Mammary epithelial cell (primary cell): ENCODE measurements around the gene RALGAPA2.

ENCODE experiments used
- CTCF ChIP-seq, 2 donors: IDR thresholded peaks in 1 of 2; conservative IDR thresholded peaks in 1 of 2; 2 replicates each; pipeline ENCODE4 v1.5.1; 2011 to 2012; ENCODE audit warnings: inconsistent platforms in 2 of 2, low read length in 2 of 2, mild to moderate bottlenecking in 2 of 2, control low read depth in 1 of 2, low read depth in 1 of 2; ENCODE audit not compliant: insufficient read depth in 1 of 2; ENCODE audit errors: extremely low read depth in 1 of 2
- EZH2 ChIP-seq: IDR thresholded peaks from 2 replicates; pipeline ENCODE4 v1.6.1; 2012; ENCODE audit warnings: low read length, inconsistent platforms, borderline replicate concordance

GRCh38 chr20:20525214-20525613 lies 187.2 kb downstream of the RALGAPA2 start:
- TF ChIP-seq CTCF (conservative IDR thresholded peaks at IDR 0.05 in 1 of 2, IDR thresholded peaks at IDR 0.05 in 1 of 2; ENCODE audit: extremely low read depth in 1 of 2, insufficient read depth in 1 of 2, low read depth in 1 of 2, low read length in 2 of 2), result no peak
- TF ChIP-seq EZH2, result no peak
